ENCODE measurements around the gene NINL. TPM values are rescaled to one million over a fixed set of nuclear protein-coding genes. Genes with fewer than 3 reads are reported as not detected.
"Not testable (repeated sequence)": the region's sequence is repeated elsewhere in the genome, so short reads cannot be mapped to it uniquely, and the experiment has no call there.

The NINL gene
- total RNA-seq, 1 donor from 2014 or later, result 15.7 TPM

- no peak for DNase-seq
These were observed 32.4 kb downstream of the NINL start for GRCh38 chr20:25552977-25553376.

DNA sequence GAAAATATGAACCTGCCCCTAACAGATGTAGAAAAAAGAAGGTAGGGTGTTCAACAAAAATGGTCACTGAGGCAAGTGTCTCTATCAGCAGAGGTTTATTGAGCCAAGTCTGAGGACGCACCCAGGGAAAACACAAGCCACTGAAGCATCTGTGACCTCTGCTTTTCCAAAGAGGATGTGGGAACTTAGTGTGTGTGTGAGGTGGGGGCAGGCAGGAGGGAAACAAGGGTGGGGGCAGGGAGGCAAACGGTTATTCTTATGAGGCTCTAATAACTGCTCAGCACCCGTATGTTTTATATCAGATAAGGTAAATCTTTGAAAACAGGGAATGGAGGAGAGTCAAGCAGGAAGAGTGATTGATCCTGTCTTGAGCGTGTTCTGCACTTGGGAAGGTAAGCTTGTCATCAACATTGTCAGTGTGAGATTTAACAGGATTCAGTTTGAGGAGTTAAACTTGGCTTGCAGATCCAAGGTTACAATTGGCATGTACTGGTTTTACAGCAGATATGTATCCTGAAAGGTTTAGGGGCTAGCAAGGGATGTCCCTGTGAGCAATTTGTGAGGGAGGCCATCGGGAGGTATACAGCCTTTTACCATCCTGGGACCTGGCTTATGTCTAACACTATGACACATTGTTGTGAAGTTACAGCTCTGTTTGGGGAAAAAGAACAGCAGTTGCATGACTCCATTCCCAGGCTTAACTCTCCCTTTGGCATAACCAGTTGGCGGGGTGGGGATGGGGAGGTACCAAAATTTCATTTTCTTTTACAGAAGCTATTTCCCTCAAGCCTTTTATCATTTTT lies 33.7 kb downstream of the NINL start:
- no peak for DNase-seq

DNA sequence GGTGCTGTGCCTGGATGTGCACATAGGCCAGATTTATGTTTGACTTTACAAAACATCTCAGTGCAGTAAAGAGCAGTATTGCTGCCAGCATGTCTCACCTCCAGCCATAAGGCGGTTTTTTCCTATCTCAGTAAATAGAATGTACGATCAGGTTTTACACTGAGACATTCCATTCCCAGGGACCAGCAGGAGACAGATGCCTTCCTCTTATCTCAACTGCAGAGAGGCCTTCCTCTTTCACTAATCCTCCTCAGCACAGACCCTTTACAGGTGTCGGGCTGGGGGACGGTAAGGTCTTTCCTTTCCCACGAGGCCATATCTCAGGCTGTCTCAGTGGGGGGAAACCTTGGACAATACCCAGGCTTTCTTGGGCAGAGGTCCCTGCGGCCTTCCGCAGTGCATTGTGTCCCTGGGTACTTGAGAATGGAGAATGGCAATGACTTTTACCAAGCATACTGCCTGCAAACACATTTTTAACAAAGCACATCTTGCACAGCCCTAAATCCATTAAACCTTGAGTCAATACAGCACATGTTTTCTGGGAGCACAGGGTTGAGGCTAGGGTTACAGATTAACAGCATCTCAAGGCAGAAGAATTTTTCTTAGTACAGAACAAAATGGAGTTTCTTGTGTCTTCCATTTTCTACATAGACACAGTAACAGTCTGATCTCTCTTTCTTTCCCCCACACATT lies 34.5 kb downstream of the NINL start:
- DNase-seq, result not testable (repeated sequence)

GRCh38 chr20:25549843-25550477 lies 35.4 kb downstream of the NINL start:
- DNase-seq, result peak; percentile 26

GRCh38 chr20:25549172-25549773 lies 36.1 kb downstream of the NINL start:
- no peak for DNase-seq

DNA sequence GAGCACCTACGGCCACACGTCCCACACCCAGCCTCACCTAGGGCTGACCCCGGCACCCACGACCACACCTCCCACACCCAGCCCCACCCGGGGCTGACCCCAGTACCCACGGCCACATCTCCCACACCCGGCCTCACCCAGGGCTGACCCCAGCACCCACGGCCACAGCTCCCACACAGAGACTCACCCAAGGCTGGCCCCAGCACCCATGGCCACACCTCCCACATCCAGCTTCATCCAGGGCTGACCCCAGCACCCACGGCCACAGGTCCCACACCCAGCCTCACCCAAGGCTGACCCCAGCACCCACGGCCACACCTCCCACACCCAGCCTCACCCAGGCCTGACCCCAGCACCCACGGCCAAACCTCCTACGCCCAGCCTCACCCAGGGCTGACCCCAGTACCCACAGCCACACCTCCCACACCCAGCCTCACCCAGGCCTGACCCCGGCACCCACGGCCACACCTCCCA lies 36.7 kb downstream of the NINL start:
- DNase-seq, result no peak

- no peak for DNase-seq
These were observed 37.3 kb downstream of the NINL start for GRCh38 chr20:25547999-25548398.

- no peak for DNase-seq
These were observed 38.3 kb downstream of the NINL start for GRCh38 chr20:25547063-25547462.

- DNase-seq, result no peak
These were observed 39.3 kb downstream of the NINL start for GRCh38 chr20:25546048-25546447.

DNA sequence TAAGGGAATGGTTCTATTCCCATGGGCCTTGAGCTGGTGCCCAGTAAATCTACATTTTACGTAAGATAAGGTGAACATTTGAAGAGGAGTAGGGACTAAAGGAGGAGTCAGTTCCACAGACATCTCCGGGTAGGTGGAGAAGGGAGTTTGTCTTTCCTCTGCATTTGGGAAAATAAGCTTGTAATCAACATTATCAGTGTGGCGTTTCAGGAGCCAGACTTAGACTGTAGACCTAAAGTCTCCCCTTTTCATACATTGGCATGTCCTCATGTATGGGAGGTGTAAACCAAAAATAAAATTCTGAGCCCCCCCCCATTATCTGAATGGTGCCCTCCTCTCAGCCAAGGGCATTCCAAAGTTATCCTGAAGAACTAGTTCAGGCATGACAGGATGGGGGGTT lies 40.2 kb downstream of the NINL start:
- no peak for DNase-seq

DNA sequence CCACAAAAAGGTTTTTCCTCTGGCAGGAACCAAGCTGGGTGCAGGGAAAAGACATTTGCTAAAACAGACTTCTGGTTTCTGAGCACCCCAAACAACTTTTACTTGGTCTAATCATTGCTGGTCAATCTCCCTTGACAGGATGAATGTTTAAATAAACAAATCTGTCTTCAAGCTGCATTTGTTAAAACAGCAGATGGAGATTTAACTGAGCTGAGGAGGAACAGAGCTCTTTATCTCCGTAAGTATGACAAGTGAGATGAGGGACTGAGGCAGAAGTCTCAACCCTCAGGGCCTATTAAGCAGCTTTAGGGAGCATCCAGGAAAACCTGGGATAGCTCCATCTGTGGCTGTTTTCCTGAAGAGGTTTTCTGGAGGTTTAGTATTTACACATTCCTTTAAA lies 40.6 kb downstream of the NINL start:
- no peak for DNase-seq

GRCh38 chr20:25544311-25544710 lies 41.0 kb downstream of the NINL start:
- no peak for DNase-seq

- DNase-seq, result no peak
These were observed 42.3 kb downstream of the NINL start for GRCh38 chr20:25543068-25543467.

DNA sequence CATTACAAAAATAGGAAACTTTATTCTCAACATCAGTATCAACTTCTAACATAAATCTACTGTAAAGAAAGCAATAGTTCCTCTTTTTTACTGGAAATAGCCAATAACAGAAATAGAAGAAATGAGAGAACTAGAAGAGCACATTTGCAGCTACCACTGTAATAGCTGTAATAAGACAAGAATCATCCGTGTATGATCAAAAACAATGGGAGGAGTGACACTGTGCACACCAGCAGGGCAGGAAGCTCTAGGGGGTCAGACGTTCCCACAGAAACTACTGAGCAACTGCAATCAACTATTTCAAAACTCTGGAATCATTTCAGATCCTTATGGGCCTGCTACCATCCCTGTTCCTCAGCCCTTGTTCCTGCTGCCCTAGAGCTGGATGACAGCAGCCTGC lies 43.7 kb downstream of the NINL start:
- no peak for DNase-seq

DNA sequence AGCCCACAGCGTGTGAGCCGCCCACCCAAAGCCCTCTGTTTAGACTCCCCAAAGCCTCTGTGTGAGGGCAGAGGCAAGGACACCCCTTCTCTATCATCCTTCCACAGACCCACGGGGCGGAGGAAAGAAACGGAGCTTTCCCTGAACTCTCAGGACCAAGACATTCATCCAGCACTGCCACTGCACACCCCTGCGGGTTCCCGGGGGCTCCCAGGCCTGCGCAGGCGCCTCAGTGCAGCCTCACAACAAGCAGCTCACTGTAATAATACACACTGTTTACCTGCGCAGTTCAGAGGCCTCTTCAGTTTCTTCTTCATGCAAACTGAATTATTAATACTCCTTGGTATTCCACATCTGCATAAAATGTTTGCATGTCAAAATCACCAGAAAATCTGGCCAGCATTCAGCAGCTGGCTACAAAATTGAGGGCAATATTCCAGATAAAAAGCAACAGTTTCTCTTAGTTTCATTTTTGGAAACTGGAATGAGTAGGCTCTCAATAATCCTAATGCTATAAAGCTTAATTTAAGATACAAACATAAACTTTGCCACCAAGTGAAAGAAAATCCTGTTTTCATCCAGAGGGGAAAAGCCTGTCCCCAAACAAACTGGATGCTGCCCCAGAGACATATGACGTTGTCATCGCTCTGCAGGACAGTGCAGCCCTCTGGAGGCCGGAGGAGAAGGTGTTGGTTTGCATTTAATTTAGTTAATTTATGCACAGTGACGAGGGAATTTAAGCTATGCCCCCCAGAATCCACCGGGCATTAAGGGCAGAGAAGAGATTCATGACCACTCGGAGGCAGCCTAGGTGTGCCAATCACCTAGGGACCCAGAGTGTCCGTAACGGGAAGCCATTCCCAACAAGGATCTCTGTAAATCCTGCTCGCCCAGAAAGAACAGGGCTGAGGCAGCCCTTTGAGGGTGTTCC lies 45.3 kb downstream of the NINL start:
- peak; percentile 53 for DNase-seq

DNA sequence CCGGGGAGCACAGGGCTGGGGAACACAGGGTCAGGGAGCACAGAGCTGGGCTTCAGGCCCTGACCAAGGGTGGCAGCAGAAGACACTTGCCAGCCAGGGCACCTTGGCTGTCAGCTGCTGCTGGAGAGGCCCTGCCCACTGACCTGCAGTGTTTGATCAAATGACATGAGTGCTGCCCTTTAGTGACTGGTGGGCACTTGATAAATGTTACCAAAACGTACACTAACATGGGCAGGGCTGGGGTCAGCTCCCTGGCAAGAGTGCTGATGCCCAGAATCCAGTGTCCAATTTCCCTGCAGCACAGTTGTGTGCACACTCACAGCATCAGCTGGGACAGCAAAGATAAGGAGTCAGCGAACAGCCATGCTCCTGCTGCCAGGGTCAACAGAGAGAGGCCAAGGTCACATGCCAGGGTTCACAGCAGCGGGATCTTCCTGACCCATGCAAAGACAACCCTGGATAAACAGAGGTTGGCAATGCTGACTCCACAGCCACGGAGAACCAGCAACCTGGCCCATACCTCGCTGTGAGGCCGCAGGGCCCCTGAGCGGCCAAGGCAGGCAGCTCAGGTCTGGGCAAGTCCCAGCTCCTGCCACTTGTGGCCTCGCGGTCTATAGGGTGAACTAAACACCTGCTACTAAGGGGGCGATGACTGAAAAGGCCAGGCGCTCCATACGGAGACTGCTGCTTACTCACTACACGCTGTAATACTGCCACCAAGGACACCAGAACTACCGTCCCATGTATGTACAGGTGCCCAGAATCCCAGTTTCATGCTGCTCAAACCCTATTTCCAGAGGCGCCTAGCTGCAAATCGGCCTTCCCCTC lies 46.3 kb downstream of the NINL start:
- no peak for DNase-seq

DNA sequence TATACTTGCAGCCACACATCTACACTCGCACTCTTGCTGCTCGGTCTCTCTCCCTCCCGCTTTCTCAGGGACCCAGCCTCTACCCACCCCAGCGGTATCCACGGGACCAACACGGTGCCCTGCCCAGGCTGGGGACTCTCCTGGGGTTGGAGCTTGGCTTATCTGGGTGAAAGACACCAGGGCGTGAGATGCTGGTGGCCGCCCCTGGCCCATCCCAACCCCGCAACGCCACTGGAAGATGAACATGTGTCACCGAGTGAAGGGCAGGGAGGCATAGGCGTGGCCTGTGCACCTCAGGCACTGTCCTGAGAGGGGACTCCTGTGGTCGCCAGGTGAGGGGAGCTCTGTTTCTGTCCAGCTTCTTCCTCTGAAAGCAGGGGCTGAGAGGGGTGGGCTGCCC lies 47.4 kb downstream of the NINL start:
- DNase-seq, result no peak

- peak; percentile 63 for DNase-seq
These were observed 49.6 kb downstream of the NINL start for GRCh38 chr20:25535762-25536161.

- no peak for DNase-seq
These were observed 50.5 kb downstream of the NINL start for GRCh38 chr20:25534845-25535244.

GRCh38 chr20:25533920-25534700 lies 51.2 kb downstream of the NINL start:
- DNase-seq, result no peak
